Stimulated activated CD4-positive, alpha-beta T cell treated with anti-CD3 and anti-CD28 coated beads, Interleukin-12 subunit alpha, Interleukin-12 subunit beta, amount 100 ng/mL, for 48 hours (primary cell): ENCODE results near the gene MT1H.
"Not testable (repeated sequence)": the region's sequence is repeated elsewhere in the genome, so short reads cannot be mapped to it uniquely, and the experiment has no call there.

Experiments used
- DNase-seq, 3 donors: peaks; one replicate each; pipeline ENCODE4 v3.0.0-alpha.2; 2020; ENCODE audit warnings: low read depth in 2 of 3, low spot score in 1 of 3

MT1H gene

GRCh38 chr16:56717532-56717931 is 47.9 kb downstream of the MT1H start:
- not testable (repeated sequence) for DNase-seq
